Transverse colon (tissue), 4 donors: Measurements from ENCODE around the gene DEK.

Experiments used
- CTCF ChIP-seq, 5 experiments: fragments of 200-600 bp in 3 of 5; fragments of 450-650 bp in 2 of 5; sonication (generic) in 3 of 5; IDR thresholded peaks; 1 replicate in 2 of 5; 2 replicates in 3 of 5; pipeline ENCODE4 v1.5.1; 2016 to 2017; ENCODE audit warnings: antibody characterized with exemption in 5 of 5, inconsistent platforms in 3 of 5, mild to moderate bottlenecking in 2 of 5, moderate library complexity in 1 of 5
- EP300 ChIP-seq: sonication (generic); formaldehyde crosslinking; IDR thresholded peaks from one replicate; pipeline ENCODE4 v1.6.1; 2017; ENCODE audit warnings: antibody characterized with exemption, low read depth
- POLR2A ChIP-seq: fragments of 450-650 bp; IDR thresholded peaks from one replicate; pipeline ENCODE4 v1.6.1; 2016; ENCODE audit warnings: antibody characterized with exemption, mild to moderate bottlenecking, moderate library complexity
- POLR2AphosphoS5 ChIP-seq, 3 donors: sonication (generic); formaldehyde crosslinking; IDR thresholded peaks; one replicate each; pipeline ENCODE4 v1.6.1; 2016; ENCODE audit warnings: antibody characterized with exemption in 3 of 3

- TF ChIP-seq EP300 (no peak), CTCF (IDR thresholded peaks at IDR 0.05) (no peak), POLR2A (no peak), POLR2AphosphoS5 (IDR thresholded peaks at IDR 0.05) (no peak)
Observed at GRCh38 chr6:18240230-18240629, 24.1 kb downstream of the DEK start.
